ENCODE data around the gene POLR1F. TPM values are rescaled to one million over a fixed set of nuclear protein-coding genes. Genes with fewer than 3 reads are reported as not detected.

POLR1F gene
- total RNA-seq, 1 donor from 2014 or later, result 9.1 TPM

- intact Hi-C loops (cut with DNase I), result no loop called here
- DNase-seq (ENCODE audit: low spot score), result no peak
Observed at GRCh38 chr7:19681596-19681995, 27.2 kb downstream of the POLR1F start.

DNA sequence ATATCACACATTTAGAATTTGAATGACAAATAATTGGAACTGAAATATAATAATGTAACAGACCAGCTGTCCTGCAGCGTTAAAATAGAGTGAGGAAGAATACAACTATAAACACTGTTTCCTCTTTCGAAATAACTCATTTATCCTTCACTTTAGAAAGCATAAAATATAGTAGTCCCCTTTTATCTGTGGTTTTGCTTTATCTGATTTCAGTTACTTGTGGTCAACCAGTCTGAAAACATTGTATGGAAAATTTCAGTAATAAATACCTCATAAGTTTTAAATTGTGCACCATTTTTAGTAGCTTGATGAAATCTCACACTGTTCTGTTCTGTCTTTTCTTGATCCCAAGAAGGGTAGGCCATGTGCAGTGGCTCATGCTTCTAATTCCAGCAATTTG lies 31.7 kb downstream of the POLR1F start:
- intact Hi-C loops (cut with DNase I), result no loop called here

GRCh38 chr7:19675816-19676215 lies 33.0 kb downstream of the POLR1F start:
- intact Hi-C loops (cut with DNase I), result no loop called here
- no peak for DNase-seq (ENCODE audit: low spot score)

More for the DNA sequence above, 31.7 kb downstream of the POLR1F start:
- no peak for DNase-seq (ENCODE audit: low spot score)

- DNase-seq (ENCODE audit: low spot score), result no peak
- intact Hi-C loops (cut with DNase I), result no loop called here
Observed at GRCh38 chr7:19674266-19674960, 34.4 kb downstream of the POLR1F start.

DNA sequence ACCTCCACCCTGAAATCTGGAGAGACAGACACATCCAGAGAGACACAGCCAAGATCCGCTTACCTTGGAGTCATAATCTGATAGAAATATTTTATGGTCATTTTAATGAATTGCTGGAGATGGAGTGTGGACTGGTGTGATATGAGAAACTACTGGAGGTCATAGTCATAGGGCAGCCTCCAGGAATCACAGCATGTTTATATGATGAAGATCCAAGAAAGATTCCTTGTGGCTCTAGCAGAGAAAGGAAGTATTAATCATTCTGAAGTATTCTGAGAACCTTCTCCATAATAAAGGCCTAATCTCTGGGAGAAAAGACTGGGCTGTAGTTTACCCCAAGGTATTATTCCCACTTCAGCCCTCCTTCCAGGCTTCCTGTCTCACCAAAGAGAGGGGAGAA lies 38.0 kb downstream of the POLR1F start:
- no peak for DNase-seq (ENCODE audit: low spot score)
- intact Hi-C loops (cut with DNase I), result no loop called here

DNA sequence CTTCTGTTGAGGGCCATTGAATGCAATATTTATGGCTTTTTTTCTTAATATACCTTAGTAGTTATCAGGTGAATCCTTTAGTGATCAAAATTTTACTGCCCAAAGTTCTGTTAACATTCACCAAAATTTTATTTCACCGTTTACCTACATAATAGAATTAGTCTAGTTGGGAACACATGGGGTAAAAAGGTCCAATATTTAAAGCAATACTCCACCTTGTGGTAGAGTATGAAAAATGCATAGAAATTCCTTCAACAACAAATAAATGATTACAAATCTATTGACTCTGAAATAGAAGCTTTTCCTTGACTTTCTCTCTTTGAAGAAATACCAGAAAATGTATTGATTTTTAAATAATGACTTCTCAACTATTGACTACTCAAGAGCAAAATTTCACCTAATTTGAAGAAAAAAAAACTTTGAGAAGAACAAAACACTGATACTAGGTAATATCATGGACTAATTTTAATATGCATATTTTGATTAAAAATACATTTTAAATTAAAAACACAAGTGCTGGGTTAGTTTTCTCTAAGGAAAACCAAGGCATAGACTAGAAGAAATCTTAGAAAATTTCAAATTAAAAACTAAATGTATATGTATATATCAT lies 43.3 kb downstream of the POLR1F start:
- intact Hi-C loops (cut with DNase I), result no loop called here

GRCh38 chr7:19663816-19664462 lies 44.9 kb downstream of the POLR1F start:
- intact Hi-C loops (cut with DNase I), result no loop called here
- DNase-seq (ENCODE audit: low spot score), result no peak

More for the DNA sequence above, 43.3 kb downstream of the POLR1F start:
- DNase-seq (ENCODE audit: low spot score), result no peak

- DNase-seq (ENCODE audit: low spot score), result no peak
- intact Hi-C loops (cut with DNase I), result no loop called here
Observed at GRCh38 chr7:19648791-19649190, 60.0 kb downstream of the POLR1F start.

Small RNA genes within 50 kb of the gene (microRNA-seq; reads per million reads assigned to microRNA genes)
- gene MIR3146, result not detected

Other genes starting within 250 kb of the POLR1F start
- gene TMEM196, start 64.6 kb upstream of the POLR1F start, total RNA-seq, result not detected

All from cardiac septum (tissue), 1 donor.